Measurements from ENCODE around the gene APEH. TPM values are rescaled to one million over a fixed set of nuclear protein-coding genes. Genes with fewer than 3 reads are reported as not detected.

Gene APEH
- total and polyA plus RNA-seq, 2 of the 13 experiments (the other 11 are each of a cell fraction or from before 2014, with no cell fraction given) = 116 to 130 TPM

- TF ChIP-seq DBP (CRISPR knock-in tag; IDR thresholded peaks at IDR 0.05; ENCODE audit: not compliant biosample characterization) (peak; percentile 1), DRAP1 (CRISPR knock-in tag; IDR thresholded peaks at IDR 0.05) (peak; percentile 38; the same call in 1 of the 2 replicates), IRX3 (CRISPR knock-in tag; IDR thresholded peaks at IDR 0.05; ENCODE audit: borderline replicate concordance, low read depth) (0 out of 2 replicates have a peak, but pooled peaks have one; percentile 22), MED8 (CRISPR knock-in tag; IDR thresholded peaks at IDR 0.05; ENCODE audit: insufficient replicate concordance) (peak; percentile 56), ZNF850 (CRISPR knock-in tag; conservative IDR thresholded peaks at IDR 0.05) (peak; percentile 84; the same call in 1 of the 2 replicates), ZNF580 (CRISPR knock-in tag; IDR thresholded peaks at IDR 0.05; ENCODE audit: borderline replicate concordance, low read depth) (peak; percentile 12; the same call in 1 of the 2 replicates), KDM3A (CRISPR knock-in tag; IDR thresholded peaks at IDR 0.05; ENCODE audit: low read depth) (peak; percentile 28; the same call in 1 of the 2 replicates), THYN1 (CRISPR knock-in tag; IDR thresholded peaks at IDR 0.05; ENCODE audit: borderline replicate concordance, low read depth) (0 out of 2 replicates have a peak, but pooled peaks have one; percentile 72), SOX5 (CRISPR knock-in tag; IDR thresholded peaks at IDR 0.05; ENCODE audit: borderline replicate concordance) (no peak), CEBPB (IDR thresholded peaks at IDR 0.05; ENCODE audit: borderline replicate concordance, low read depth, low read length) (no peak), XBP1 (CRISPR knock-in tag; IDR thresholded peaks at IDR 0.05) (peak; percentile 67; the same call in 1 of the 2 replicates), SAFB2 (CRISPR knock-in tag; IDR thresholded peaks at IDR 0.05; ENCODE audit: borderline replicate concordance, low read depth) (no peak; the same call in 1 of the 2 replicates), NFYC (CRISPR knock-in tag; IDR thresholded peaks at IDR 0.05) (peak; percentile 75), ZNF414 (CRISPR knock-in tag; IDR thresholded peaks at IDR 0.05) (no peak; the same call in 1 of the 2 replicates), STAT6 (CRISPR knock-in tag; IDR thresholded peaks at IDR 0.05; ENCODE audit: borderline replicate concordance) (peak; percentile 82; the same call in 1 of the 2 replicates), XRCC5 (optimal IDR thresholded peaks at IDR 0.05; ENCODE audit: low read length) (peak; percentile 31), ZNF30 (CRISPR knock-in tag; IDR thresholded peaks at IDR 0.05) (0 out of 2 replicates have a peak, but pooled peaks have one; percentile 71), KMT2A (CRISPR knock-in tag; IDR thresholded peaks at IDR 0.05) (peak; percentile 57; the same call in 1 of the 2 replicates), MTA1 (CRISPR knock-in tag; IDR thresholded peaks at IDR 0.05; ENCODE audit: borderline replicate concordance) (0 out of 2 replicates have a peak, but pooled peaks have one; percentile 26), ZNF713 (CRISPR knock-in tag; IDR thresholded peaks at IDR 0.05) (no peak), TEAD2 (CRISPR knock-in tag; IDR thresholded peaks at IDR 0.05) (no peak; the same call in 1 of the 2 replicates), AGO1 (IDR thresholded peaks at IDR 0.05; ENCODE audit: low read depth, low read length, poor library complexity, severe bottlenecking) (peak; percentile 76), MEIS1 (CRISPR knock-in tag; IDR thresholded peaks at IDR 0.05; ENCODE audit: borderline replicate concordance) (peak; percentile 63), ZNF841 (CRISPR knock-in tag; IDR thresholded peaks at IDR 0.05; ENCODE audit: borderline replicate concordance) (0 out of 2 replicates have a peak, but pooled peaks have one; percentile 40)
Observed at GRCh38 chr3:49673715-49674496, at the start of gene APEH (continued).
